KOPT-K1 (cell line): ENCODE data around the gene UNC13A.
"Not testable (repeated sequence)": the region's sequence is repeated elsewhere in the genome, so short reads cannot be mapped to it uniquely, and the experiment has no call there.

Experiments
- H3K27ac ChIP-seq: fragments of 200-600 bp; sonication (generic); 2 replicates; pipeline ENCODE4 v1.5.1; 2016; ENCODE audit warnings: antibody characterized with exemption, mild to moderate bottlenecking, low read depth, low read length; ENCODE audit not compliant: poor library complexity, severe bottlenecking
- H3K36me3 ChIP-seq: fragments of 200-600 bp; sonication (generic); 2 replicates; pipeline ENCODE4 v1.5.1; 2017; ENCODE audit warnings: antibody characterized with exemption, mild to moderate bottlenecking, low read length, moderate library complexity; ENCODE audit not compliant: insufficient read depth
- H3K9me3 ChIP-seq: fragments of 200-600 bp; sonication (generic); 2 replicates; pipeline ENCODE4 v1.5.1; 2017; ENCODE audit warnings: antibody characterized with exemption, low read length, mild to moderate bottlenecking; ENCODE audit not compliant: insufficient read depth, poor library complexity, severe bottlenecking

UNC13A gene

DNA sequence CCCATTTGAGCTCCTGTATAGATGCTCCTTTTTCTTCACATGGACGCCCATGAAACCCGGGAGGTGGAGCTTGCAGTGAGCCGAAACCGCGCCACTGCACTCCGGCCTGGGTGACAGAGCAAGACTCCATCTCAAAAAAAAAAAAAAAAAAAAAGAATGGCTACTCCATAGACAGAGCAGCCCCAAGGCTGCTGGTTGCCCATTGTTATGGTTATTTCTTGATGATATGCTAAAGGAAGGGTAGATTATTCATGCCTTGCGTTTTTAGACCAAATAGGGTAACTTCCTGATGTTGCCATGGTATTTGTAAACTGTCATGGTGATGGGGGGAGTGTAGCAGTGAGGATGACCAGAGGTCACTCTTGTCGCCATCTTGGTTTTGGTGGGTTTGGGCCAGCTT, 90.1 kb downstream of the UNC13A start:
- H3K36me3 ChIP-seq, H3K27ac ChIP-seq, H3K9me3 ChIP-seq: not testable (repeated sequence)

DNA sequence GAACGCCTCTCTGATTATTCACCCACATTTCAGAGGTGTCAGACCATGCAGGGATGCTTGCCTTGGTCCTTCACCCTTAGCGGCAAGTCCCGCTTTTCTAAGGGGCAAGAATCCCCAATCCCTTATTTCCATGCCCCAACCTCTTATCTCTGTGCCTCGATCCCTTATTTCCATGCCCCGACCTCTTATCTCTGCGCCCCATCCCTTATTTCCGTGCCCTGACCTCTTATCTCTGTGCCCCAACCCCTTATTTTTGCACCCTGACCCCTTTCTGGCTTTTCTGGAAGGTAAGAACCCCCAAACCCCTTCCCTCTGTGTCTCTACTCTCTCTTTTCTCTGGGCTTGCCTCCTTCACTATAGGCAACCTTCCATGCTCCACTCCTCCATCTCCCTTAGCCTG, 93.9 kb downstream of the UNC13A start:
- H3K27ac ChIP-seq, H3K36me3 ChIP-seq, H3K9me3 ChIP-seq: not testable (repeated sequence)

DNA sequence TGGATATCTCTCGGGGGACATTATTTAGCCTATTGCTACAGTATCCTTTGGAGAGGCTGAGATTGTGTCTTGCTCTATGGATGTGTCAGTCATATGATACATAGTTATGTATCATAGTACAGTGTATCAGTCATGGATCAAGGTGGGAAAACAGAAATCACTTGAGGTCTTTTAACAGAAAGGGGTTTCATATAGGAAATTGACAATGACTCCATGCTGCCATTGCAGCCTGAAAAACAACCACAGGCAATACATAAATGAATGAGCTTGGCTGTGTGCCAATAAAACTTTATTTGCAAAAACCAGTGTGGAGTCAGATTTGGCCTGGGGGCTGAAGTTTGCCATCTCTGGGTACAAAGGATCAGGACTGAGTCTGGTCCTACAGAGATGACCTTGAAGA, 97.3 kb downstream of the UNC13A start:
- no peaks in the 10 kb centered on the region for H3K9me3 ChIP-seq

DNA sequence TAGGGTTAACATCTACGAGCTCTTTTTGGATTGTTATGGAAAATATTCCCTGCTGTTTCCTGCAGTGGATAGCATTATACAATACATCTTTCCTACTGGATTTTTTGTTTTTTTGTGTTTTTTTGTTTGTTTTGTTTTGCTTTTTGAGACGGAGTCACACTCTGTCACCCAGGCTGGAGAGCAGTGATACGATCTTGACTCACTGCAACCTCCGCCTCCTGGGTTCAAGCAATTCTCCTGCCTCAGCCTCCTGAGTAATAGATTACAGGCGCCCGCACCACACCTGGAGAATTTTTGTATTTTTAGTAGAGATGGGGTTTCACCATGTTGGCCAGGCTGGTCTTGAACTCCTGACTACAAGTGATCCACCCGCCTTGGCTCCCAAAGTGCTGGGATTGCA, 102.8 kb downstream of the UNC13A start:
- peaks cover 30% of the 10 kb centered on the region for H3K36me3 ChIP-seq
- H3K27ac ChIP-seq, H3K9me3 ChIP-seq: not testable (repeated sequence)

More for the DNA sequence above, 97.3 kb downstream of the UNC13A start:
- H3K36me3 ChIP-seq, result no peaks in the 10 kb centered on the region
- H3K27ac ChIP-seq, result no peak overlapping the region

DNA sequence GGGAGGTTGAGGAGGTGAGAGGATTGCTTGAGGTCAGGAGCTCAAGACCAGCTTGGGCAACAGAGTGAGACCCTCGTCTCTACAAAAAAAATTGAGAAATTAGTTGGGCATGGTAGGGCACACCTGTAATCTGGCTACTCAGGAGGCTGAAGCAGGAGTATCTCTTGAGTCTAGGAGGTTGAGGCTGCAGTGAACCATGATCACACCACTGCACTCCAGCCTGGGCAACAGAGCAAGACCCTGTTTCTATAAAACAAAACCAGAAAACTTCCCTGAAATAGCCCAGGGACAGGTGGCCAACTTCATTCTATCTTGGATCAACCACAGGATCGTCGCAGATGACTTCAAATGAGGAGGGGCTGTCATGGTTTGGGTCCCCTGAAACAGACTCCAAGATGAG, 104.0 kb downstream of the UNC13A start:
- Histone ChIP-seq H3K27ac (no peak overlapping the region), H3K36me3 (peaks cover 43% of the 10 kb centered on the region), H3K9me3 (no peaks in the 10 kb centered on the region)

DNA sequence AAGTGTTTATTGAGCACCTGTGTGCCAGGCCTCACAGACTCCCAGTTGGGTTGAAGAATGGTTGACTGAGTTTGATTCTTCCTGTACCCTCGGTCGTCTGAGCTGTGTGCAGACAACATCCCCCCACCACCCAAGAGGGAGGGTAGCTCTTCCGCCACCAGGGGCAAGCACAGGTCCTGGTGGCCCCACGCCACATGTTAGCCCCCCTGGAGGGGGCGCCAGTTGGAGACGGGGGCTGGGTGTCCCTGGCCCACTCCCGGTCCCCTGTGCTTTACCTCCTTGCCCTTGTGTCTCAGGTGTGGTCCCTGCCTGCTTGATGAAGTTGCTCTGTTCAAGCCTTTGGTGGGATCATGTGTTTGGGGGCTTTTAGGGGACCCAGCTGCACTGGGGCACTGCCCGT, 105.5 kb downstream of the UNC13A start:
- Histone ChIP-seq H3K27ac (no peak overlapping the region), H3K9me3 (no peaks in the 10 kb centered on the region), H3K36me3 (peaks cover 58% of the 10 kb centered on the region)

DNA sequence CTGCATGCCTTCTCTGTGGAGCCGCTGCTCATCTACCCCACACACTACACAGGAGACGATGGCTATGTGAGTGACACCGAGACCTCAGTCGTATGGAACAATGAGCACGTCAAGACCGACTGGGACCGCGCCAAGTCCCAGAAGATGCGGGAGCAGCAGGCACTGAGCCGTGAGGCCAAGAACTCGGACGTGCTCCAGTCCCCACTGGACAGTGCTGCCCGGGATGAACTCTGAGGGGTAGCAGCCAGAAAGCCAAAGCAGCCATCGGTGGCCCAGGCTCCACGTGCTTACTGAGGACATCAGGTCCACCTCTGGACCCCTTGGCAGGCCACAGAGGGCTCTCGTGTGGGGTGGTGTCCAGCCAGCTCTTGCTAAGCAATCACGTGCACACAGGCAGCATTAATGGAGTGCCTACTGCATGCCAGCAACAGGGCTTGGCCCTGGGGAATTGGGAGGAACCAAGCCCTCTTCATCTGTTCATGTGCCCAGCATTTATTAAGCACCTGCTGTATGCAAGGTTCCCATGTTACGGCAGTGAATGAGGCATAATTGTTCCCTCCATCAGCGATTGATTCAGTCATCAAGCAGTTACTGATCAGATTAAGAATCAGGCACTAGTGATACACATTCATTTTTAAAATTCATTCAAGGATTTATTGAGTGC, 106.8 kb downstream of the UNC13A start:
- Histone ChIP-seq H3K9me3 (no peaks in the 10 kb centered on the region), H3K27ac (no peak overlapping the region), H3K36me3 (peaks cover 71% of the 10 kb centered on the region)

DNA sequence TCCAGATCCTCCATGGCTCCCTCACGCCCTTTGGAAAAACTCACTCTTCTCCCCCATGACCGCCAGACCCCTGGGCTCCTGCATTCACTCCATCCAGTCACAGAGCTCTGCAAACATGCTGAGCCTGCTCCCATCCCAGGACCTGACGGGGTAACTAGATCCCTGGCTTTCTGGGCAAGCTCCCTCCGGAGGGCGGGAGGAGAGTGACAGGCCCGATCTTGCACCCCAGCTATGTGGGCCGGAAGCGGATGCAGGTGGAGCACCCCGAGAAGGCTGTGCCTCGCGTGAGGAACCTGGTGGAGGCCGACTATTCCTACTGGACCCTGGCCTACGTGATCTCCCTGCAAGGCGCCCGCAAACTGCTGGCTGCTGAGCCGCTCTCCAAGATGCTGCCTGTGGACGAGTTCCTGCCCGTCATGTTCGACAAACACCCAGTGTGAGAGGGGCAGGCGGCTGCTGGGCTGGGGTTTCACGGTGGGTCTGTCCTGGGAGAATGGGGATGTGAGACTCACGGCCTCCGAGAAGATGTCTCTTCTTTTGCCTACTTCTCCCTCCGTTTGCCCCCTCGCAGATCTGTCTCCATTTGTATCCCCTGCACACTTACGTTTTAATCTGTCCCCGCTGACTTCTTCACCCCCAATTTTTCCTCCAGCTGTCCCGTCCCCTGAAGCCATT, 107.5 kb downstream of the UNC13A start:
- Histone ChIP-seq H3K27ac (no peak overlapping the region), H3K36me3 (peaks cover 78% of the 10 kb centered on the region), H3K9me3 (no peaks in the 10 kb centered on the region)

DNA sequence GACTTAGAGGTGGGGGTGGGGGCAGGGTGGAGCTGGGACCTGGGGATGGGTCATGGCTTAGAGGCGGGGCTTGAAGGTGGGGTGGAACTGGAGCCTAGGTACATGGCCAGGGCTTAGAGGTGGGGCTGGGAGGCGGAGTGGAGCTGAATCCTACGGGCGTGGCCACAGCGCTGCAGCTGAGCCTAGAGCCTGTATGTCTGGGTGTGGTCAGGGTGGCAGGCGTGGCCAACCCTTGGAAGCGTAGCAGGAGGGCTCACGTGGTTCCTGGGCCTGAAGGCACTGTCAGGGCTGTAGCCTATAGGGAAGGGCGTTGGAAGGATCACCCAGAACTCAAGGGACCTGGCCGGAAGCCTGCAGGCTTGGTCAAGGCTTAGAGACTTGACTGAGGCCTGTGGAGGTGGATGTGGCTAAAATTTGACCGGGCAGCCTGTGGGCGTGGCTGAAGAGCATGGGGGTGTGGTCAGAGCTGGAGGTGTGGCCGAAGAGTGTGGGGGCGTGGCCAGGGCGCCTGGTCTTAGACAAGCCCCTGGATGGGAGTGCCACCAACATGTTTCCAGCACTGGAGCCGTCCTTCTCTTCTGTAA, 108.4 kb downstream of the UNC13A start:
- Histone ChIP-seq H3K27ac (no peak overlapping the region), H3K9me3 (no peaks in the 10 kb centered on the region), H3K36me3 (peaks cover 87% of the 10 kb centered on the region)

DNA sequence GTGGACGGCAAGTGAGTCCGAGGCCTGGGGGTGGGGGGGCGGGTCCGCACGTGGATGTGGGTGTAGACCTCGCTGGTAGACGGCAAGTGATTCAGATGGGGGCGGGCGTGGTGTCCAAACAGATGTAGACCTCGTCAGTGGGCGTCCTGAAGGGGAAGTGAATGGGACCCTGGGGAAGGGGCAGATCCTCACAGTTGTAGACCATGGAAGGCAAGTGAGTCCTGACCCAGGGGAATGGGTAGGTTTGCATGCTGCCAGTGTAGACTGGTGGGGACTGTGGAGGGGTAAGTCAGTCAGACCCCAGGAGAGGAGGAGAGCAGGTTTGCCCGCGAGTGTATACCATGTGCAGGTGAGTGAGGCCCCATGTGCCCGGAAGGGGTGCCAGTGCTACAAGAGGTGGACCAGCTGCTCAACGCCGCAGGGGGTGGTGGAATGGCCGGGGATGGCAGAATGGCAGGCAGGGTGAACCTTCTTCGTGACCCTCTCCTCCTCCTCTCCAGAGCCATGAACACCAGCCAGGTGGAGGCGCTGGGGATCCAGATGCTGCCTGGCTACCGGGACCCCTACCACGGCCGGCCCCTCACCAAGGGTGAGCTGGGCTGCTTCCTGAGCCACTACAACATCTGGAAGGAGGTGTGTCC, 110.6 kb downstream of the UNC13A start:
- H3K36me3 ChIP-seq, result peaks cover 99% of the 10 kb centered on the region
- H3K27ac ChIP-seq, result no peak overlapping the region
- H3K9me3 ChIP-seq, result no peaks in the 10 kb centered on the region

DNA sequence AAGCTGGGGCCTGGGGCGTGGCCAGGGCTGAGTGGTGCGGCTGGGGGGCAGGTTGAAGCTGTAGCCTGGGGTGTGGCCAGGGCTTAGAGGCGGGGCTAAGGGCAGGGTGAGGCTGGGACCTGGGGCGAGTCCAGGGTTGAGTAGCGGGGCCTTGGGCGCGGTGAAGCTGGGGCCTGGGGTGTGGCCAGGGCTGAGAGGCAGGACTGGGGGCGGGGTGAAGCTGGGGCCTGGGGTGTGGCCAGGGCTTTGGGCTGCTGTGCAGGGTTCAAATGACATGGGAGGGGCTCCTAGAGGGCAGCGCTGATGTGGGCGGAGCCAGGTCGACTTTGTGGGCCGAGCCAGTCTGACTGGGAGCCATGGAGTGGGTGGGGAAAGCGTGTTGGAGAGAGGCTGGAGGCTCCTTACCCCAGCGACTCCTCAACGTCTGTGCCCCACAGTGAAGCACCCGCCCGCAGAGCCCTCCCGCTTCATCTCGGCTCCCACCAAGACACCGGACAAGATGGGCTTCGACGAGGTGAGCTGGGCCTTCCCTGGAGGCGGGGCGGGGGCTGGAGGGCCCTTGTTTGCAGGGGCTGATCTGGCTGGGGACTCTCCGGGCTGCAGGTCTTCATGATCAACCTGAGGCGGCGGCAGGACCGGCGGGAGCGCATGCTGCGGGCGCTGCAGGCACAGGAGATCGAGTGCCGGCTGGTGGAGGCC, 111.2 kb downstream of the UNC13A start:
- Histone ChIP-seq H3K27ac (no peak overlapping the region), H3K9me3 (no peaks in the 10 kb centered on the region), H3K36me3 (peaks cover 99% of the 10 kb centered on the region)

DNA sequence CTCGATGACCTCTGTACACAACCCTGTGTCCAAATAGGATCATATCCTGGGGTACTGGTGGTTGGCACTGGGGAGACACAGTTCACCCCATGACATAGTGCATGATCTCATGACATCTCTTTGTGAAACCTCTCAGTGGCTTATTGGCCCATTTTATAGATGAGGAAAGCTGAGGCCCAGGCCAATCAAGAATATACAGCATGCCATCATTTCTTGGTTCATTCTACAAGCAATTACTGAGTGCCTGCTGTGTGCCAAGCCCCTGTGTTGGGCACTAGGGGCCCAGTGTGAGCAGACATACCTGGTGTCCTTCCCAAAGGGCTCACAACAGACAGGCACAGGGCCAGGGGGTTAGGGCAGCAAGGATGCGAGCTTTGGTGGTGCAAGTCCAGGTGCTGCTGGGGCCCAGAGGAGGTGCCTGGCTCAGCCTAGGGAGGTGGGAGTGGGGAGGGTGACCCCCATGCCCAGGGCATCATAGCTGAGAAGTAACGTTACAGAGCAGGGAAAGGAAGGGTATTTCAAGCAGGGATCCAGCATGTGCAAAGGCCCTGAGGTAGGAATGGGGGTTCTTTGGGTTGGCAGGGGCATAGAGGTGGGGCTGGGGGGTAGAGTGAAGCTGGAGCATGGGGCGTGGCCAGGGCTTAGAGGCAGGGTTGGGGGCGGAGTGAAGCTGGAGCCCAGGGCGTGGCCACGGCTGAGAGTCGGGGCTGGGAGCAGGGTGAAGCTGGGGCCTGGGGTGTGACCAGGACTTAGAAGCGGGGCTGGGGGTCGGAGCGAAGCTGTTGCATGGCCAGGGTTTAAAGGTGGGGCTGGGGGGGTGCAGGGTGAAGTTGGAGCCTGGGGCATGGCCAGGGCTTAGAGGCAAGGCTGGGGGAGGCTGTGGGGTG, 112.0 kb downstream of the UNC13A start:
- peaks cover 98% of the 10 kb centered on the region for H3K36me3 ChIP-seq

DNA sequence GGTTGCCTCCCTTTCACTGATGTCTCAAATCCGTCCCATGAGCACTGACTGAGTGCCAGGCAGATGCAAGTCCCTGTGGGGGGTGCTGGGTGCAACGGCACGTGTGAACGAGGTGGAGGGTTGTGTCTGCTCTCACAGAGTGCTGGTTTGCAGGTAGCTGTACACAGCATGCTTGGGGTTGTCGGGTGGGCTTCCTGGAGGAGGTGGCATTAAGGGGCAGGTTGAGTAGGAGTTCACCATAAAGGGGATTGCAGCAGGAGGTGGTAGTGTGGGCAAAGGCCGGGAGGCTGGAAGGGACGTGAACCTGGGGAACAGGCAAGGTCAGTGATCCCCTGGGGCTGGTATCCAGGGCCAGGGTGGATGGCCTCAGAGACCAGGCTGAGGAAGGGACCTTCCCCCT, 115.5 kb downstream of the UNC13A start:
- H3K9me3 ChIP-seq, result no peaks in the 10 kb centered on the region
- peaks cover 96% of the 10 kb centered on the region for H3K36me3 ChIP-seq
- no peak overlapping the region for H3K27ac ChIP-seq

More for the DNA sequence above, 112.0 kb downstream of the UNC13A start:
- Histone ChIP-seq H3K27ac (no peak overlapping the region), H3K9me3 (no peaks in the 10 kb centered on the region)

DNA sequence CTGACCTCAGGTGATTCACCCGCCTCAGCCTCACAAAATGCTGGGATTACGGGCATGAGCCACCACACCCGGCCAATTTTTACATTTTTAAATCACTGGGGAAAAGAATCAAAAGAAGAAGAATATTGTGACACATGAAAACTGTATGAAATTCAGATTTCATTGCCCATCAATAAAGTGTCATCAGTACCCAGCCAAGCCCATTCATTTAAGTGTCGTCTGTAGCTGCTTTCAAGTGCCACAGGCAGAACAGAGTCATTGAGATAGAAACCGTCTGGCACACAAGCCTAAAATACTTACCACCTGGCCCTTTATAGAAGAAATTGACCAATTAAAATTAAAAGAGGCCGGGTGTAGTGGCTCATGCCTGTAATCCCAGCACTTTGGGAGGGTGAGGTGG, 117.4 kb downstream of the UNC13A start:
- H3K27ac ChIP-seq, result no peak overlapping the region
- H3K9me3 ChIP-seq, result no peaks in the 10 kb centered on the region
- peaks cover 96% of the 10 kb centered on the region for H3K36me3 ChIP-seq
